GM19099 (cell line): ENCODE measurements around the gene FEM1B.

ENCODE experiments used
- POLR2A ChIP-seq: IDR thresholded peaks from 3 replicates; pipeline ENCODE4 v1.6.1; 2011; ENCODE audit warnings: low read depth; ENCODE audit not compliant: insufficient read length; ENCODE audit errors: extremely low read depth

Gene FEM1B

DNA sequence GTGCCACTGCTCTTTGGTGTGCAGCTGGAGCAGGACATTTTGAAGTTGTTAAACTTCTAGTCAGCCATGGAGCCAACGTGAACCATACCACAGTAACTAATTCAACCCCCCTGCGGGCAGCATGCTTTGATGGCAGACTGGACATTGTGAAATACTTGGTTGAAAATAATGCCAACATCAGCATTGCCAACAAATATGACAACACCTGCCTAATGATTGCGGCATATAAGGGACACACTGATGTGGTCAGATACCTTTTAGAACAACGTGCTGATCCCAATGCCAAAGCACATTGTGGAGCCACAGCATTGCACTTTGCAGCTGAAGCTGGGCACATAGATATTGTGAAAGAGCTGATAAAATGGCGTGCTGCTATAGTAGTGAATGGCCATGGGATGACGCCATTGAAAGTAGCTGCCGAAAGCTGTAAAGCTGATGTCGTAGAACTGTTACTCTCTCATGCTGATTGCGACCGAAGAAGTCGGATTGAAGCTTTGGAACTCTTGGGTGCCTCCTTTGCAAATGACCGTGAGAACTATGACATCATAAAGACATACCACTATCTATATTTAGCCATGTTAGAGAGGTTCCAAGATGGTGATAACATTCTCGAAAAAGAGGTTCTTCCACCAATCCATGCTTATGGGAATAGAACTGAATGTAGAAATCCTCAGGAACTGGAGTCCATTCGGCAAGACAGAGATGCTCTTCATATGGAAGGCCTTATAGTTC is 12.2 kb downstream of the FEM1B start:
- no peak for TF ChIP-seq POLR2A

DNA sequence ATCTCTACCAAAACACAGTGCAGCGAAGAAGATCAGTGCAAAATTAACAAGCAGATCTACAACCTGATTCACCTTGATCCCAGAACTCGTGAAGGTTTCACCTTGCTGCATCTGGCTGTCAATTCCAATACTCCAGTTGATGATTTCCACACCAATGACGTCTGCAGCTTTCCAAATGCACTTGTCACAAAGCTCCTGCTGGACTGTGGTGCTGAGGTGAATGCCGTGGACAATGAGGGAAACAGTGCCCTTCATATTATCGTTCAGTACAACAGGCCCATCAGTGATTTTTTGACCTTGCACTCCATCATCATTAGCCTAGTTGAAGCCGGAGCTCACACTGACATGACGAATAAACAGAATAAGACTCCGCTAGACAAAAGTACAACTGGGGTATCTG is 13.2 kb downstream of the FEM1B start:
- TF ChIP-seq POLR2A: no peak

DNA sequence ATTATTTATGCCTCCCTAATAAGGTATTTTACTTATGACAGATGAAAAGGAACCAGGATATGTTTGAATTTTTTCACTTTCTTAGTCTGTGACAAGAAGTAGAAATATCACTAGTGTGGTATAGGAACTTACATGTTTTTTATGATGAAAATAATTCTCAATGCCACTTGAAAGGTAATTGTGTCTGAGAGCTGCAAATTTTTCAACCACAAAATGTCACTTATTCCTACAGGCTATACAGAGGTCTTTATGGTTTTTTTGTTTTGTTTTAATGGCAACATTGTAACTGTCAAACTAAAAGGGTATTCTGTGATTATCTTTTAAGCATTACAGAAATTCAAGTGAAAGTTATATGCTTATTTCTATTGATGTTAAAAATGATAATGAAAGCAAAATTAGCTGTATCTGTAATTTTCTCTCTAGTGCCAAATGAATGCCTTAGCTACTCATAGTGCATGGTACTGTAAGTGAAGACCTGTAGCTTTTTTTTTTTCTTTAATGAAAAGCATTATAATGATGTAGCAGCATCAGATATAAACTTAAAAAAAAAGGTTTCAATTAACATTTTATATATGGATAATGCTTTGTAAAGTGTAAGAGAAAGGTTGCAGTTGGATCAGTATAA is 14.7 kb downstream of the FEM1B start:
- no peak for TF ChIP-seq POLR2A

DNA sequence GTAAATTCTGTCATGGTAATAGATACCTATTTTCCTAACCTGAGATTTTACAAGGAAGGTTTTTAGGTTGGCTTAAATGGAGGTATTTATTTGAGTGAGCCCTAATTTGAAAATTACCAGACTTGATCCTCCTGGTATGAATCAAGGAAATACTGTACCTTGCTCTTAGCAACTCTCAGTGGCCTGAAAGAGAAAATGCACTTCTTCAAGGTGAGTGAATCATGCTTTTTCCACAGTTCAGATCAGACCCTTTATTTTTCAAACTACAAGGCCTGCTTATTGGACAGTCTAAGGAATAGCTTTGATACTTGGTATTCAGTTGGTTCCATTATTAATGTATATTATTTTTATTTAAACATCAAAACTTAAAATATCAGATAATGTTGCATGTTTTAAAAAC is 15.4 kb downstream of the FEM1B start:
- TF ChIP-seq POLR2A: no peak

DNA sequence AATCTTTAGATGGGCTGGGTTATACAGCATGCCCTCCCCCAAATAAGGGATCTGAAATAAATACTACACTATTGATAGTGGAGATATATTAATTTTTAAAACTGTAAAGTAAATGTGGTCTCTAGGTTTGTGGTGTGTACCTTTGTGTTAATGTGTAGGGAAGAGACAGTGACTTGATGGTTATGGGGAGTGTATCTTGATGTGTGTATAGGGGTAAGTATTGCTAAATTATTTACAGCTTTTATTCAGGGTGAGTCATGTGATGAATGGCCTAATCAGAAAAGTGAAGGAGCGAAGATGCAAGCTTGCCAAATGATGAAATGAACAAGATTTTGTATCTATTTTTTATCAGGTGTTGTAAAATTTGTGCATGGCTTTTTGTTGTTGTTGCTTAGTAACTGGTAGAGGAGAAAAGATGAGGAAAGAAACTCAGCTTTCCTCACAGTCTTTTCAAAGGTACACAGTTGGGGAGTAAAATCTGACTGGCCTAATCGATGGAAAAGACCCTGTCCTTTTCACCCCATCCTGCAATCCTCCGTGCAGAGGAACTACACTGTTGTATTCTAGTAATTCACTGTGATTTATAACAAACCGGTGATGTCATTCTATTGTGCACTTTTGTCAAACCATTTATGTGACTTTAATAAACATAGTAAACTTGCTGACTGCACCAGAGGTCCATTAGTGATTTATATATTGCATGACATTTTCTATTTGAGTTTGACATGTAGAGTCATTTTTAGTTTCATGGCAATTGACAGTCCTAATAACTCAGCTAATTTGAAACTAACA is 17.7 kb downstream of the FEM1B start:
- no peak for TF ChIP-seq POLR2A

DNA sequence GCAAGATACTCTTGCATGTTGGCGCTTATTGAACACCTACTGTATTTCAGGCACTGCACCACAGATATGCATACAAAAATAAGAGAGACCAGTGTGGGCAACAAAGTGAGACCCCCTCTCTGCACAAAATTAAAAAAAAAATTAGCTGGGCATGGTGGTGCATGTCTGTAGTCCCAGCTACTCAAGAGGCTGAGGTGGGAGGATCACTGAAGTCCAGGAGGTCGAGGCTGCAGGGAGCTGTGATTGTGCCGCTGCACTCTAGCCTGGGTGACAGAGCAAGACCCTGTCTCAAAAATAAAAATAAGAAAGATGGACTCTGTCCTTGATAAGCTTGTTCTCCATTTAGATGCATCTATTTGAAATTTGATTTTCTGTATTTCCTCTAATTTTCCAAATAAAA is 20.8 kb downstream of the FEM1B start:
- TF ChIP-seq POLR2A: no peak

DNA sequence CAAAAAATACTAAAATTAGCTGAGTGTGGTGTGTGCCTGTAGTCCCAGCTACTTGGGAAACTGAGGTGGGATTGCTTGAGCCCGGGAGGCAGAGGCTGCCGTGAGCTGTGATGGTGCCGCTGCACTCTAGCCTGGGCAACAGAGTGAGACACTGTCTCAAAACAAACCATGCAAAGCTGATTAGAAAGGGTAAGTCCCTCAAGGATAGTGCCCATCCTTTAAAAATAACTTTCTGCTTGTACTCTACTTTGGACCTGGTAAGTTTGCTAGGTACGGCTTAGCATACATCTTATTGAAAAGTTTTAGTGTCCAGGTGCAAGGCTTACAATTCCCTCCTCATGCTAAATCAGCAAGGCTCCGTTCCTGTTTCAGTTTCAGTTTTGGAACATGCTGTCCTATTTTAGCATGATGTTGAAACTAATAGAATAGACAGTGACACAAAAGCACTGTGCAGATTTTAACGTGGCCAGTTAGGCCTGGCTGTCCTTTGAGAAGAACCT is 21.4 kb downstream of the FEM1B start:
- no peak for TF ChIP-seq POLR2A

DNA sequence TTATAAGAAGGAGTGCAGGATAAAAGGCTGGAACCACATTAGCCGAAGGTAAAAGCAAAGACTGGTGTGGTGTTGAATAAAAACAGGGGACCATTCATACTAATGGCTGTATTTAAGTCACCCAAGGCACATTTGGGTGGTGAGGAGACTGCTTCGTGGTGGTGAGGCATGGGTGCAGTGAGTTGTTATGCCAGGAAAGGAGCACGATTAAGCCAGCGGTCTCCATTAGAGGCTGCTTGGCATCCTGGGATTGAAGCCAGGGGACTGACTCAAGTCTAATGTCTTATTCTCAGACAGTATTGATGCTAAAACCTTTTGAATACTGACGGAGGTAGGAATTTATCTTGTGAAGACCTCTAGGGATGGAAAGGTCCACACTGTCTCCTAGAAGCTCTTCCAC is 21.9 kb downstream of the FEM1B start:
- peak; percentile 4 for TF ChIP-seq POLR2A

DNA sequence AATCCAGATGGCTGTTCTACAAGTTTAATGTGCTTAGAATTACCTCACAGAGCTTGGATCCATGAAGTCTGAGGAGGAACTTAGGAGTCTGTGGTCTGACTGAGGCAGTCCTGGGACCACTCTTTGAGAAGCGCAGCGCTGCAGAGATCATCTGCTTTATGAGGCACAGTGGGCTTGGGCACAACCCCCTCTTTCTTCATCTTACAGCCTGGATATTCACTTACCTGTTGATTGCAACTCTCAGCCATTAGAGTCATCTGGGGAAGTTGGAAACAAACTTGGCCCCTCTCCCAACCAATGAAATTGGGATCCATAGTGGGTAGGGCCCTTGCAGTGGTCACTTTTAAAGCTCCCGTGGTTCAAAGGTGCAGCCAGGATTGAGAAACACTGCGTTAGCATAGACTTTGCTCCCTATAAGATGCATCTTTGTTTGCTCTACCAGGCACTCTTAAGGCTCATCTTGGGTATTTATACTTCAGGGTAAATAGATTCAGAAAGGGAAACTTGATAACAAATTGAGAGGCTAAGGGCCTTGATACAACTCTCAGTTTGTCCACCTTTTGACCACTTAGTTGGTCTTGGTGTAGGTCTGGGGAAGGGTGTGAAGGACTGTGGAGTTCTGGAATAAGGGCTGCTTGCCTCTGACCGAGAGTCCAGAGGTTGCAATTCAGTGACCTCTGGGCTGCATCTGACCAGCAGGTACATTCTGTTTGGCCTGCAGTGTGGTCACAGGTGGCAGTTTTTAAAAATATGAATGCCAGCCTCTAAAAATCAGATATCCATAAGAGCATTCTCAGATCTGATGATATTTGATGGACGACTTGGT is 22.8 kb downstream of the FEM1B start:
- no peak for TF ChIP-seq POLR2A

DNA sequence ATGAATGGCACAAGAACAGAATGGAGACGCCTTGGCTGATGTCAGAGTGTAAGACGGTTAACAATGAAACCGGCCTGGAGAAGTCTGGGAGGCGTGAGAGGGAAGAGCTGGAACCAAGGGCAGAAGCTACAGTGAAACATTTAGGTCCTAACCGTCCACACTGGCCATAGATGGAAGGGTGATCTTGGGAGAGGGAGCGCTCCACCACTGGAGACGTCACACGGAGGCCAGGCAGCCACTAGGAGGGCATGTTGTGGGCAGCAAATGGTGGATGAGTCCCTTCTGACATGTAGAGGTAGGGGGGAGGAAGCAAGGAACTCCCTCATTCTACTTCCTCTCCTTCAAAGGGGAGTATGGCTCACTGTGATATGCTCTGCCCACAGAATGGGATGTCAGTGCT is 23.8 kb downstream of the FEM1B start:
- no peak for TF ChIP-seq POLR2A

DNA sequence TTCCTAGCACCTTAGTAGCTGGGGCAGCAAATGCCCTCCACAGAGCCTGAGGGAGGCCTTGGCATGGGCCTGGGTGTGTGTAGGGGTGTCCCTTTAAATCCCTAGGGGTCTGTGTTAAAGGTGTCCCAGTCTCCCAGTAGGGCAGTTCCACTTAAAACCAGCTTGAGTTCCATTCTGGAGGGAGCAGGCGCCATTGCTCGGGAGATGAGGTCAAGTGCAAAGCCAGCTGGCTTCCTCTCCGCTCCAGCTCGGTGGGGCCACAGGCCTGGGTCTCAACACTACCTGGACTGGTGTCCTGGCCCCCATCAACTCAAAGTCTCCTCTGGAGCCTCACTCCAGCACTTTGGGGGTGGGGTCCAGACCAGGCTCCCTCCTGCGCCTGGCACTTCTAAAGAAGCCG is 25.2 kb downstream of the FEM1B start:
- TF ChIP-seq POLR2A: no peak

DNA sequence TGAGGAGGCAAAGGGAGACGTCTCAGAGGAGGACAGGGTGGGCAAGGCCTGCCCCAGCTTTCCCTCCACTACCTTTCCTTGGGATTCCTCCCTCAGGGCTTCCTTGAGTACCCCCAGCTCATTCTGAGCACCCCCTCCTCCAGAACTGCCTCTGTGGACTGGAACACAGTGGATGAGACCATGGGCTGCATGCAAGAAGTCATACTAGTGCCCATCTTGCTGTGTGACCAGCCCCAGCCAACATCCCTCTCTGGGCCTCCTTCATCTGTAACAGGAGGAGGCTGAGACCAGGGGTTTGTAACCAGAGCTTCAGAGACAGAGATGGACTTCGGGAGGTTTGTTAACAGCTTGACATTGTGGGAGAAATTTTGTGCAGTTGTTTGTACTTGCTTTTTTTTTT is 25.6 kb downstream of the FEM1B start:
- TF ChIP-seq POLR2A: no peak

DNA sequence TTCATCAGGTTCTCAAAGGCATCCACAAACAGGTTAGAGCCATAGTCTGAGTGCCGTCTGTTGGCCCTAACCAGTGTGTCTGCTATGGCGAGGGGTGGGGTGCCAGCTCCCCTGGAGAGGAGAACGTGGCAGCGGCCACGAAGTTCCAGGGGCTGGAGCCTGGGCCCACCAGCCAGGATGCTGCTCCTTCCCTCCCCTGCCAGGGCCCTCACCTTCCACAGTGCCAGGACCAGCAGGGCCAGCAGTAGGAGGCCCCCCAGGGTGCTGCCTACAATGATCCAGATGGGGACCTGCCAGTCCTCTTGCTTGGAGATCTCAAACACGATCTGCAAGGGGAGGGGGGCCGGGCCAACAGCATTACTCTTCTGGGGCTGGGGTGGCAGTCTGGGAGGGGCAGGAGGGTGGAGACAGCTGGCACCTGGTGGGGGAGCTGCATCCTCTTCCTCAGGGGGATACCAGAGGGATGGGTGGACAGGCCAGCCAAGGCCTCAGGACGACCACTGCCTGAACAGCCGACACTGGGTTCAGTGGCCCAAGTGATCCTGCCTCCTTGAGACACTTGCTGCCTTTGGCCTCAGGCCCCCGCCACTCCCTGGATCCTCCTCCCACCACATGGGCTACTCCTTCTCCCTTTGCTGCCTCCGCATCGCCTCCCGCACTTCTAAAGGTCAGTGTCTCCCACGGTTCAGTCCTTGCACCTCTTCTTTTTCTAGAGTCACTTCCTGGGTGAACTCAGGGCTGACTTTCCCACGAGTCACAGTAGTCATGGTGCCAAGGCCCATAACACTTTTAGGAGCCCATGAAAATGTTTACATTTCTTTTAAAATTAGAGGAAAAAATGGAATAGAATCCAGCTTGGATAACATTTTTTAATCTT is 26.3 kb downstream of the FEM1B start:
- no peak for TF ChIP-seq POLR2A

DNA sequence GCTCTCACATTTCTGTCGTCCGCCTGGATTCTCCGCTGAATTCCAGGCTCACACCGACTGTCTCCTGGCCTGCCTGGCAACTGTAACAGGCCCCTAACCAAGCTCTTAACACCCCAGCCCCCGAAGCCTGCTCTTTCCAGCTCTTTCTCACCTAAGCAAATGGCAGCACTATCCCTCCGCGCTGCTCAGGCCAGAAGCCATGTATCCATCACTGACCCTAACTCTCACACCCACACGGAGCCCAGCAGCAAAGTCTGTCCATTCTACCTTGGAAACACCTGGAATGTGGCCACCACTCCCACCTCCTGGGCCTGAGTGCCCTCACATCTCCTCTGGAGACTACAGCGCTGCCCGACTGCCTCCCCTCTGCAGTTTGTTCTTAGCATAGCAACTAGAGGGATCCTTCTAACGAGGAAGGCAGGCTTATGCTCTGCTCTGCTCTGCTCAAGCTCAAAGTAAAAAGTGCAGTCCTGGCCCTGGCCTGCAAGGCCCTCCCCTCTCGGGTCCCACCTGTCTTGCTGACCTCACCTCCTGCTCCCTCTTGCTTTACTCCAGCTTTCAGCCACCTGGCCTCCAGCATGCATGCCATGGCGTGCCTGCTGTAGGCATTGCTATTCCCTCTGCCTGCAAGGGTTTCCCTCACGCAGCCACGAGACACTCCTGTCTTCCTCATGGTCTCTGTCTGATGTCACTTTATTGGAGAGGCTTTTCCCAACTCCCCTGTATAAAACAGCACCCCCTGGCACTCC is 27.2 kb downstream of the FEM1B start:
- TF ChIP-seq POLR2A: no peak

DNA sequence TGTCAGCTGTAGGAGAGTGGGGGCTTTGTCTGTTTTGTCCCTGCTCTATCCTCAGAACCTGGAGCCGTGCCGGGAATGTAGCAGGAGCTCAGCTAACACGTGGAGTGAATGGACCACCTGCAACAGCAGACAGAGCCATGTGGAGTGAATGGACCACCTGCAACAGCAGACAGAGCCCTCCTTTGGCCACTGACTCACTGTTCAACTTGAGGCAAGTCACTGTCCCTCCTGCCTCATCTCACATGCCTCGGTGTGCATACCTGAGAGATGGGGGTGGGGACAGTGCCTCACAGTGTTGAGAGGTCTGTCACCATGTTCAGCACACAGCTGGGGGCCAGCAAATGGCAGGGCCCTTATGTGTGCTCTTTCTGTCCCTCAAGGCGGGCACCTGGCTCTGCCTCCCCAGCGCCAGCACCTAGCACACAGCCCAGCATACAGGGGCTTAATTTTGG is 27.9 kb downstream of the FEM1B start:
- TF ChIP-seq POLR2A: no peak
